ENCODE data around the gene WFDC5. TPM values are rescaled to one million over a fixed set of nuclear protein-coding genes. Genes with fewer than 3 reads are reported as not detected.

WFDC5 gene
- total RNA-seq, 4 donors from 2014 or later: not detected

- Histone ChIP-seq H3K27ac (no peak overlapping the region), H3K4me1 (no peaks in the 10 kb centered on the region), H3K4me3 (no peak overlapping the region), H3K9me3 (no peaks in the 10 kb centered on the region), H3K27me3 (no peaks in the 10 kb centered on the region), H3K36me3 (no peaks in the 10 kb centered on the region)
- intact Hi-C loops (cut with DNase I; ENCODE audit: low total_unique reads): no loop called here
- TF ChIP-seq POLR2A (IDR thresholded peaks at IDR 0.05): no peak
- no peak for TF ChIP-seq CTCF (IDR thresholded peaks at IDR 0.05)
- no peak for DNase-seq
Observed at GRCh38 chr20:45154183-45154582, 39.2 kb upstream of the WFDC5 start.

GRCh38 chr20:45153752-45154151 lies 38.8 kb upstream of the WFDC5 start:
- intact Hi-C loops (cut with DNase I; ENCODE audit: low total_unique reads): no loop called here
- no peaks in the 10 kb centered on the region for H3K36me3 ChIP-seq
- no peak overlapping the region for H3K4me3 ChIP-seq
- no peak overlapping the region for H3K27ac ChIP-seq
- no peak for DNase-seq
- TF ChIP-seq CTCF (IDR thresholded peaks at IDR 0.05) (no peak), POLR2A (IDR thresholded peaks at IDR 0.05) (no peak)
- H3K27me3 ChIP-seq: no peaks in the 10 kb centered on the region
- no peaks in the 10 kb centered on the region for H3K4me1 ChIP-seq
- H3K9me3 ChIP-seq: no peaks in the 10 kb centered on the region

- Histone ChIP-seq H3K27ac (no peak overlapping the region), H3K4me3 (no peak overlapping the region), H3K4me1 (no peaks in the 10 kb centered on the region), H3K36me3 (no peaks in the 10 kb centered on the region), H3K27me3 (no peaks in the 10 kb centered on the region), H3K9me3 (no peaks in the 10 kb centered on the region)
- DNase-seq: no peak
- TF ChIP-seq CTCF (IDR thresholded peaks at IDR 0.05) (no peak), POLR2A (IDR thresholded peaks at IDR 0.05) (no peak)
- intact Hi-C loops (cut with DNase I; ENCODE audit: low total_unique reads): no loop called here
Observed at GRCh38 chr20:45153147-45153546, 38.2 kb upstream of the WFDC5 start.

- Histone ChIP-seq H3K27ac (no peak overlapping the region), H3K4me3 (no peak overlapping the region), H3K4me1 (no peaks in the 10 kb centered on the region), H3K27me3 (no peaks in the 10 kb centered on the region), H3K36me3 (no peaks in the 10 kb centered on the region), H3K9me3 (no peaks in the 10 kb centered on the region)
- no peak for DNase-seq
- TF ChIP-seq POLR2A (IDR thresholded peaks at IDR 0.05) (no peak), CTCF (IDR thresholded peaks at IDR 0.05) (no peak)
- intact Hi-C loops (cut with DNase I; ENCODE audit: low total_unique reads): no loop called here
Observed at GRCh38 chr20:45152405-45152804, 37.4 kb upstream of the WFDC5 start.

- no peaks in the 10 kb centered on the region for H3K4me1 ChIP-seq
- intact Hi-C loops (cut with DNase I; ENCODE audit: low total_unique reads): no loop called here
- no peak overlapping the region for H3K4me3 ChIP-seq
- H3K27me3 ChIP-seq: peaks cover 0 to 11% of the 10 kb centered on the region in 2 donors
- H3K36me3 ChIP-seq: no peaks in the 10 kb centered on the region
- TF ChIP-seq CTCF (IDR thresholded peaks at IDR 0.05) (no peak), POLR2A (IDR thresholded peaks at IDR 0.05) (no peak)
- no peak overlapping the region for H3K27ac ChIP-seq
- H3K9me3 ChIP-seq: no peaks in the 10 kb centered on the region
- DNase-seq: no peak
Observed at GRCh38 chr20:45149062-45149461, 34.1 kb upstream of the WFDC5 start.
